Measurements from ENCODE around the gene CTRB1.
"Not testable (repeated sequence)": the region's sequence is repeated elsewhere in the genome, so short reads cannot be mapped to it uniquely, and the experiment has no call there.

- not testable (repeated sequence) for TF ChIP-seq CTCF (IDR thresholded peaks at IDR 0.05 in 2 of 3, conservative IDR thresholded peaks at IDR 0.05 in 1 of 3; ENCODE audit: borderline replicate concordance in 1 of 3, insufficient read depth in 1 of 3, low read depth in 2 of 3, low read length in 2 of 3); TCF7L2 (IDR thresholded peaks at IDR 0.05; ENCODE audit: borderline replicate concordance, extremely low read depth, insufficient read depth, insufficient read length); POLR2A (IDR thresholded peaks at IDR 0.05; ENCODE audit: borderline replicate concordance, extremely low read depth, insufficient read depth, insufficient read length); EZH2phosphoT487 (IDR thresholded peaks at IDR 0.05; ENCODE audit: borderline replicate concordance); ATF3 (IDR thresholded peaks at IDR 0.05); EZH2 (IDR thresholded peaks at IDR 0.05); POLR2AphosphoS5 (IDR thresholded peaks at IDR 0.05; ENCODE audit: low read depth, low read length); SRF (IDR thresholded peaks at IDR 0.05; ENCODE audit: low read depth); RAD21 (IDR thresholded peaks at IDR 0.05; ENCODE audit: low read depth); CBX3 (IDR thresholded peaks at IDR 0.05; ENCODE audit: low read depth); FOSL1 (IDR thresholded peaks at IDR 0.05; ENCODE audit: low read depth)
These were observed 13.9 kb upstream of the CTRB1 start for GRCh38 chr16:75204905-75205304.
